Dedifferentiated amniotic fluid mesenchymal stem cell (primary cell): ENCODE results near the gene KCNT1.

ENCODE experiments used
- DNase-seq: peaks from one replicate; pipeline ENCODE4 v3.0.0-alpha.2; 2016; ENCODE audit errors: extremely low spot score

Gene KCNT1

GRCh38 chr9:135700525-135700924, 1.5 kb upstream of the KCNT1 start:
- DNase-seq: no peak

GRCh38 chr9:135701067-135701958, 672 bp upstream of the KCNT1 start:
- DNase-seq: no peak

- no peak for DNase-seq
Observed at GRCh38 chr9:135703726-135704125, 1.7 kb downstream of the KCNT1 start.

- no peak for DNase-seq
Observed at GRCh38 chr9:135704483-135704882, 2.5 kb downstream of the KCNT1 start.

- DNase-seq: no peak
Observed at GRCh38 chr9:135705376-135705775, 3.4 kb downstream of the KCNT1 start.

GRCh38 chr9:135706288-135706687, 4.3 kb downstream of the KCNT1 start:
- DNase-seq: no peak

- no peak for DNase-seq
Observed at GRCh38 chr9:135707252-135708138, 5.5 kb downstream of the KCNT1 start.

GRCh38 chr9:135708164-135708563, 6.2 kb downstream of the KCNT1 start:
- no peak for DNase-seq

GRCh38 chr9:135711391-135711790, 9.4 kb downstream of the KCNT1 start:
- no peak for DNase-seq

- no peak for DNase-seq
Observed at GRCh38 chr9:135711881-135712280, 9.9 kb downstream of the KCNT1 start.

GRCh38 chr9:135712613-135713295, 10.8 kb downstream of the KCNT1 start:
- DNase-seq: no peak

- no peak for DNase-seq
Observed at GRCh38 chr9:135714242-135715055, 12.5 kb downstream of the KCNT1 start.

- no peak for DNase-seq
Observed at GRCh38 chr9:135715056-135715595, 13.1 kb downstream of the KCNT1 start.

GRCh38 chr9:135716045-135716444, 14.1 kb downstream of the KCNT1 start:
- DNase-seq: no peak

GRCh38 chr9:135717410-135717809, 15.4 kb downstream of the KCNT1 start:
- no peak for DNase-seq

GRCh38 chr9:135718616-135719015, 16.6 kb downstream of the KCNT1 start:
- DNase-seq: no peak

- no peak for DNase-seq
Observed at GRCh38 chr9:135719472-135719871, 17.5 kb downstream of the KCNT1 start.

GRCh38 chr9:135722365-135722764, 20.4 kb downstream of the KCNT1 start:
- no peak for DNase-seq

- DNase-seq: no peak
Observed at GRCh38 chr9:135724186-135724787, 22.3 kb downstream of the KCNT1 start.

GRCh38 chr9:135726138-135726853, 24.3 kb downstream of the KCNT1 start:
- no peak for DNase-seq
